Fibroblast of skin of abdomen (primary cell): Measurements from ENCODE around the gene GBX2.

Experiments
- DNase-seq: peaks from one replicate; pipeline ENCODE4 v3.0.0-alpha.2; 2013

The GBX2 gene

DNA sequence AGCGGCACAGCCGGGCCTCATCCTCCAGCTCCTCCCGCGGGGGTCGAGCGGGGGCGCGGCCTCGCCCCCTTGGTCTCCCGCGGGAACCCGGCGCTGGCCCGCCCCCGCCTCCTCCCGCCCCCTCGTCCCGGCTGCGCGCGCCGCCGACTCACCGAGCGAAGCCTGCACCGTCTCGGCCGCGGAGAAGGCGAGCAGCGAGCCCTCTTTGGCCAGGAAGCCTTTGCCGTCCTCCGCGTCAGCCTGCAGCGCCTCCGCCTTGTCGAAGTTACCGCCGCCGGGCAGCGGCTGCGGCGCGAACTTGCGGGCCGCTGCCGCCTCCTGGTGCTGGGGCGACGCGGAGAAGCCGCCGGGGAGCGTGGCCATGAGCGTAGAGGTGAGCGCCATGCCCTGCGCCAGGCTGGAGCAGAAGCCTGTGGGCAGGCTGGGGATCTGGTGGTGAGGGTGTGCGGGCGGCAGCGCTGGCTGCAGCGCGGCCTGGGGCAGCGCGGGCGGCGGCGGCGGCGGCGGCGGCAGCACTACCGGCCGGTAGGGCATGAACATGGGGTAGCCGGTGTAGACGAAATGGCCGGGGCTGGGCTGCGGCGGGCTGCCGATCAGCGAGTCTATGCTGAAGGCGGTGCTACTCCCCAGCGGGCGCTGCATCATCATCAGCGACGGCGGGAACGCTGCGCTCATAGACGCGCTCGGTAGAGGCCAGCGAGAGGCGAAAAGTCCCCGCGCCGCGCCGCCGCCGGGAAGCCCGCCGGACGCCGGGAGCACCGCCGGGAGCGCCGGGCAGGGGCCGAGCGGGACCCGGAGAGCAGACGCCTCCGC lies 683 bp downstream of the GBX2 start:
- peak; percentile 45 for DNase-seq

DNA sequence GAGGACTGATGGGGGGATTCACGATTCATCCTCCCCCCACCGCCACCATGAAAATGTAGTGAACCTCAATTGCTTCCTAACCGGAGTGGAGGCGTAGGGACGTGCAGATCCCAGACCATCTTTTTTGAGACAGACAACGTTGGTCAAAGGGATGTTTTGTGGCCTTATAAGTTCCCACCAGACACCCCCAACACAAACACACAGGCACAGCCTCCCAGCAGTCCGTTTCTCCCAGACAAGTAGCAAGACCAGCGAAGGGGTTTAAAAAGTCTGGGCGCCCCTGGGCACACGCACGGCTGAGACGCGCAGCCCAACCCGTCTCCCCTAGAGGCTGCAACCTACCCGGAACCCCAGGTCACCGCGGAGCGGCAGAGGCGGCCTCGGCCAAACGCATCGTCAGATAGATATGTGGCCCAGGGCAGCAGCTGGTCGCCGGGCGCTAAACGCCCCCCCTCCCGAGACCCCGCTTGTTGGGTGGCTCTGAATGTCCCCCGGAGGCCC lies 1.3 kb downstream of the GBX2 start:
- no peak for DNase-seq

DNA sequence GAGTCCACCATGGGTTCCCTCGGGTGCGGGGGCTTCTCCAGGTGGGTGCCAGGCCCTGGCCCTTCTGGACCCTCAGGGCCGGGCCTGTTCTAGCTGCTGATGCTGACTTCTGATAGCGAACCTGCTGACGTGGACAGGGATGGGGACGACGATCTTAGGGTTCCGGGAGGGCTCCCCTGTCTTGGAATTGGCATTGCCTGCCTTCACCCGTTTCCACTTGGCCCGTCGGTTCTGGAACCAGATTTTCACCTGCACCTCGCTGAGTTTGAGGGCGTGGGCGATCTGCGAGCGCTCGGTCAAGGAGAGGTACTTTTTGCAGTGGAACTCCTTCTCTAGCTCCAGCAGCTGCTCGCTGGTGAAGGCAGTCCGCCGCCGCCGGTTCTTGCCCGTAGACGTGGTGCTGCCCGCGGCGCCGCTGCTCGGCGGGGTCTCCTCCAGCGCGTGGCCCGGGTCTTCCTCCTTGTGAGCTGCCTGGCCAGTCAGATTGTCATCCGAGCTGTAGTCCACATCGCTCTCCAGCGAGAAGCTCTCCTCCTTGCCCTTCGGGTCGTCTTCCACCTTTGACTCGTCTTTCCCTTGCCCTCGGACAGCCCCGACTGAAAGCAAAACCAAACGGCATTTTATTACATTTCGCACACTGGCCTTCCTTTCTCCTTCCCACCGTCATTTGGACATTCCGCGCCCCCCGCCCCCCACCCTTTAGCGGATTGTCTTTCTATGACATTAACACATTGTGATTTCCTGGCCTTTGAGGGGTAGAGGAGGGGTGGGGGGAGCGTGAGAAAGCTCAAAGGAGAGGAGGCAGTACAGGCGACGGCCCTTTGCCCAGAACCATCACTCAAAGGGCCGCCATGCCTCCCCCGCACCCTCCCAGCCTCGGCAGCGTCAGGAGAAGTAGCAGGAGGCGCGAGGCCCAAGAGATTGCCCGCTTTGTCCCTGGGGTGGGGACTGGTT lies 2.1 kb downstream of the GBX2 start:
- no peak for DNase-seq

DNA sequence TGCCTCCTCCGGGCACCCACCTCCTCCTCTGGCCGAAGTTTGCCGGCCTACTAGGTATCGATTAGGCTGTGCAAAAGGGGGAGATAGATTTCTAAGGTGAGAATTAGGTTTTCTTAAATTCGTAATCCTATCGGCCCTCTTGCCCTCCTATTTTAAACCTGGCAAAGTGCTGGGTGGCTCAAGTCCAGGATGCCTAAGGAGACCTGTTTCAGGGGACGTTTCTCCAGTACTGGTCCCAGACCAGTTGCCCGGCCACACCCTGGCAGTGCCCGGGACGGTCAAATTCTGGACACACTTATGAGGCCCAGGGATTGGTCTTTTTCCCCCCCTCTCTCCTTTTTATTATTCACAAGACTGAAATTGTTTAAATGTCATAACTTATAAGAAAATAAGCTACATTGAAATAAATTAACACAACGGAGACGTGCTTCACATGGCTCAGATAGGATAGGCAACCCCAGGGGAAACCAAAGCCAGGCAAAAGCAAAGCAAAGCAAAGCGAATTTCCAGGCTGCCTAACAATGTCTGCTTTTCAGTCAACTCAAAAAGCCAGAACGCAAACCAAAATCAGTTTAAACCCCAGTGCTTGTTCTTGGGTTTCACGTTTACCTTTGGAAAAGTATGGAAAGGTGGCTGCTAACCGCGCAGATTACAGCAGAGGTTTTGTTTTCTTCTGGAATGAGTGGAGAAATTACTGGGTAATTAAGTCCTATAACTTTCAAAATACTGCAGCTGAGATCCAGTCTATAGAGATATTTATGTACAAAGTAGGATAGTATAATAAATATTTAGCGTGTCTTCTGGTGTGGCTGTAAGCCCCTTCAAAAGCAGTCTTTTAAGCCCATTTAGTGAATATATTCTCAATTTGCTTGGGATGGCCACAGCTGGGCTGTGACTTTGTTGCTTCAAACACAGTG lies 3.0 kb downstream of the GBX2 start:
- DNase-seq: no peak

DNA sequence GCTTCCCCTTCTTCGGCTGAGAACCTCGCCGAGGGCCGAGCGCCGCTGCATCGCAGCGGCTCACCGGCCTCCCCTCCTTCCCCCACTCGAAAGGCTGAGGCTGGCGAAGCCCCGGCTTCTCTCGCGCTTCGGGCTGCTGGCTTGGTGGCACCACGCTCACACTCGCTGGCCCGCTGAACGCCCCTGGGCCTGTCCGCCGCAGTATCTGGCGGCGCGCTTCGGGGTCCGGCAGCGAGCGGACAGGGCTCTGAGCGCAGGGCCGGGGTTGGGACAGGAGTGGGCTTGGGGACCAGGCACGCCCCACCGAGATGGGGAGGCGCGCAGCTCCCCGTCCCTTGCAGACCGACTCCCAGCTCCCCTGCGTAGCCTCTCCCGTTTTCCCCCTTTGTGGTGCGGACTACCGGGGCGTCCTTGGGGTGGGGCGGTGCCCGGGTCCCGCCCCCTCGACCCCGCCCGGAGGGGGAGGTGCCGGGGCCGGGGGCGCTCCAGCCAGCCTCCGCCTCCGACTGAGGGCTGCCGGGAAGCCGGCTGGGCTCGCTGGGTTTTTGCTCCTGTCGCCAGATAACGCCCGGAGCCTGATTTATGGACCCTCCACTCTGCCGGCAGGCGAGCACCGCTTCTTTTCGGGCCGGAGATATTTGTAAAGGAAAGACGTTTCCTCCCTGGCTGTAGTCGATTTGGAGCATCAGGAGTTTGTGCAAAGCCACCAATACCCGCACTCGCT lies 3.8 kb downstream of the GBX2 start:
- no peak for DNase-seq

DNA sequence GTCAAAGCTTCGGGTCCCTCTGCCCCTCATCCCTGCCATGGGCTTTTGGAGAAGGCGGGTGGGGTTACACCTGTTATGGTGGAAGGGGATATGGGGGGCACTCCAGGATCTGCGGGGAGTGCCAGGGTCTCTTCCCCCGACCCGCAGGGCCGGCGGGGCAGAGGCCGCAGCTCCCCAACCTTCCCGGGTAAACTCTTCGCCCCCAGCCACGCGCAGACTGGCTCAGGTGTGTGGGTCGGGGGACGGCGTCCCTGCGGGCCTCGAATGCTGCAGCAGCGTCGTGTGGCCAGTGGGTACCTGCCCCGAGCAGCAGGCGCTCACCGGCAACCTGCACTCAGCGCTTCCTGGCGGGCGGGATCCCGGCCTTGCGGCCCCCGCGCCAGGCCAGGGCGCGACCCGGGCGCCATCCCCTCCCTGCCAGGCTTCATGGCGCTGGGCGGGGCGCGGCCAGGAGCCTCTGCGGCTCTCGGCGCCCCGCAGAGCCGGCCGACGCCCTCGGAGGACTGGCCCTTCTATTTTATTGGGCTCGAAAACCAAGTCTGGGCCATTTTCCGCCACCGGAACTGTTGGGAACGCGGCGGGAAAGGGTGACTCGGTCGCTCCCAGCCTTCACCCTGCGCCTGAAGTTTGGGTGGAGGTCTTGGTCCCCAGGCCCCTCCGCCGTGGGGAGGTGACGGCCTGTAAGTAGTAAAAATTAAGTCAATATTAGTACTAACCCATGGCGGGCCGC lies 4.5 kb downstream of the GBX2 start:
- no peak for DNase-seq

DNA sequence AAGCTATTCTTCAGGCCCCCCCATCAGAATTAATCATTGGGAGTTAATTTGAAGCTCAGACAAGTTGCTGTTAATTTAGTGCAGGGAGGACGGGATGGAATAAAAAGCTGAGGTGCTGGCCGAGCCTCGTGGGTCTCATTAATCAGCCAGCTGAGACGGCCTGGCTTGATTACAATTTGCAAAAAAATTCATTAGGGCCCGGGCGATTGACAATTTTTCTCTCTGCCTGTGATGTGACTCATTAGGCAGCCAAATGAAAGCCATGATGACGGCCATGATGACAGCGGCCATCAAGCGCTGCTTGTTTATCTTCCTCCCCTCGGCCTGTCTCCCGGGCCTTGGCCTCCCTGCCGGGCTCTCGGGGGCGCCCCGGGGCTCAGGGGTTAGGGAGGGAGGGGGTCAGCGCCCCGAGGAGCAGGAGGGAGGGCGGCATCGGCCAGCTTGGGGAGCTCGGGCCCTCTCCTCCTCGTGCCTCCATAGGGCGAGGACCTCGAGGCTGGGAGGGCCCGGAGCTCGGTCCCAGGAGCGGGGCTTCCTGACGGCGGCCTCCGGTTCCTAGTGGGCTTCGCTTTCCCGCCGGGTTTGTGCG lies 5.2 kb downstream of the GBX2 start:
- DNase-seq: no peak

DNA sequence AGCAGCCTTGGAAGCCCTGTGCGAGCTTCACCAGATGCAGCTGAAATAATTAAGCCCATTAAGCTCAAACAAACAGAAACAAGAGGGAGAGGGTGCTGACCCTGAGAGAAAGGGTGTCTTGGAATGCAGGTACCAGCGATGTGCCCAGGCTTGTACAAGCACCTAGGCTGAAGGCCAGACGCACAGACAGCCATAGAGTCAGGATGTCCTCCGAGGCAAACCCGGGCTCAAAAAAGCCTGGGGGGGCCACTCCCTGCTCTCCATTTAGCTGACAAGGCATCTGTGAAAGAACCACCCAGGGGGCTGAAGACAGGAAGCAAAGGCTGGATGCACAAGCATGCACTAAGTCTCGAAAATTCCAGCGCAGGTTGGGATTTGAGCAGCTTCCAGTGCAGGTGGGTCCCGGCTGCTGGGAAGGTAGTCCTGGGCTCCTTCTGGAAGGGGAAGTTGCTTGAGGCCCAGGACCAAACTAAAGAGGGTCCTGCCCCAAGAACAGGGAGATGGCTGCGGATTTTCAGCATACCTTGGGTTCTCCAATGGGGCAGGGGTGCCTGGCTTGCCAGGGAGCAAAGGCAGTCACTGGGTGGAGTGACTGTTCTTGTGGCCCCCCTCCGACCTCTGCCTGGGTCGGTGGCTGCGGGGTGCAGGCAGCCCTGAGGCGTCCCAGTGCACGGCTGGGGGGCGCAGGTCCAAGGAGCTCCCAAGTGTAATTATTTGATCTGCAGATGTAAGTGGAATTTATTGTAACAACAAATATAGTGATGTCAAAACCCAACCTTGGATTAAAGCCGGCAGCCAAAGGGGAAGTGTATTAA lies 5.9 kb downstream of the GBX2 start:
- no peak for DNase-seq

DNA sequence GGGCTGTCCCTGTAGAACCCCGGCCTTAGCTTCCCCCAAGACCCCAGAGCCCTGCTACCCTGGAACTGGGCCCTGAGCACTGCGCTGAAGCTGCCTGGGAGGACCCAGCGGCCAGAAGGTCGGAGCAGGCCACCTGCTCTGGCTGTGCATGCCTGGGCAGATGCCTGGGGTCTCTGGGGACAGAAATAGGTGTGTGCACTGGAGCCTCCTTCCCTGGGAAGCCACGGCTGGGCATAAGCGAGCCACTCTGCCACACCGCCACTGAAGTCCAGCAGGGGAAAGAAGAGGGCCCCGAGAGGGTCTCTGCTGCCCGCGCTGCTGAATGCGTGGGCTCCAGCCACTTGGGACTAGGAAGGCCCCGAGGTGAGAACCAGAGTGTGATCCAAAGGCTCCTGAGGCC lies 6.7 kb downstream of the GBX2 start:
- no peak for DNase-seq

DNA sequence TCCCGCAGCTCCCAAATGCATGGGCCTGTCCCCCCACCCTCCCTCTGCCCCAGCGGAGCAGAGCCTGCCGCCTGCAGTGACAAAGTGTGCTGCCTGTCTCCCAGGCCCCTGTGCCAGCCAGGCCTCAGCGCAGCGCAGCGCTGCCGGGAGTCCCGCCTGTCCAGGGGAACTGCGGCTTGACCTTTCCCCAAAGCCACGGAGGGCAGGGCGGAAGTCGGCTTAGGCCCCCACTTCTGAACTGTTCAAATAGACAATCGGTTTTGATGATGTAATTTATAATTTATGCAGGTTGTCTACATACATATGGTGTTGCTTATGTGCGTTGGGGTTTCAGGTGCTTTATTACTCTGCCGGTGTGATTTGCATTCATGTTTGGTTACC lies 7.1 kb downstream of the GBX2 start:
- no peak for DNase-seq

DNA sequence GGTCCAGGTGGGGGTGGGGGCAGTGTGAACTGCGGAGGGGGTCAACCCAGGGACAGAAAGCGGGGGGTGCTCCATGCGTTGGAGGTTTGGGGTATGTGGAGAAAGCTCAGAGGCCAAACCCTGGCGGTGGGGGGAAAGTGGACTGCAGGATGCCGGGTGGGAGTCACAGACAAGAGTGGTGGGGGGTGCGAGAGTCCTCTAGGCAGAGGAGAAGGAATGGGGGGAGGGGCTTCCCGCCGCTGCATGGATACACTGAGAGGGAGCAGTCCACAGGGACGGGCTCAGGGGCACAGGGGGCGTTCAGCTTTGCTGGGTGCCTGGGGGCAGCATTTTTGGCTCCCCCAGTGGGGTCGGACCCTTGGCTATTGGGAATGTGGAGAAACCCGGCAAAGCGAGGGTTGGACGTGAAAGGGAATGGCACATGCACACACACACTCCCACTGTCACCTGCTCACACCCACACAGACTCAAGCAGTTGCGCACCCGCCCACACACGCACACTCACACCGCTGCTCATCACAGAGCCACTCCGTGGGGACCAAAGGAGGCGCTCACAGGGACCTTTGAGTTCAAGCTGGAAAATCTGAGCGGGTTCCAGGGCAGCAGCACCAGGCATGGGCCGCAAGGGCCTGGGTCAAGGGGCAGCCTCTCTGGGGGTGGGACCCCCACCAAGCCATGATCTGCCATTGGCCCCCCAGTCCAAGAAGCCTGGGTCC lies 7.7 kb downstream of the GBX2 start:
- no peak for DNase-seq

DNA sequence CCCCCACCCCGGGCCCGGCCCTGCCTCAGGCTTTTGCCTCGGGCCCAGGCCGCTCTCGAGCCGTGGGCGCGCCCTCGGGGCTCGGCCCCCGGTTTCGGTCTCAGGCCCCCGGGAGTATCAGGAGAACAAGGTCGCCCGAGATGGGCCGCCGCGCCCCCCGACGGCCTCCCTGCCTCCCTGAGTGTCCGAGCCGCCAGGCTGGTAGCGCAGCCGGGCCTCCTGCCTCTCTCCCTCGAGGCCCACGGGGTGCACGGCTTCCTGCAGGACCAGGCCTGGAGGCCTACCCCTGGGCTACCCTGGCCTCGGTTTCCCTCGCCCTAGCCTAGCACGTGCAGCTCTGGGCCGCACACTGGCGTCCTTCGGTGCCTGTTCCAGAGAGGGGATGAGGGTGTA lies 8.4 kb downstream of the GBX2 start:
- DNase-seq: no peak

DNA sequence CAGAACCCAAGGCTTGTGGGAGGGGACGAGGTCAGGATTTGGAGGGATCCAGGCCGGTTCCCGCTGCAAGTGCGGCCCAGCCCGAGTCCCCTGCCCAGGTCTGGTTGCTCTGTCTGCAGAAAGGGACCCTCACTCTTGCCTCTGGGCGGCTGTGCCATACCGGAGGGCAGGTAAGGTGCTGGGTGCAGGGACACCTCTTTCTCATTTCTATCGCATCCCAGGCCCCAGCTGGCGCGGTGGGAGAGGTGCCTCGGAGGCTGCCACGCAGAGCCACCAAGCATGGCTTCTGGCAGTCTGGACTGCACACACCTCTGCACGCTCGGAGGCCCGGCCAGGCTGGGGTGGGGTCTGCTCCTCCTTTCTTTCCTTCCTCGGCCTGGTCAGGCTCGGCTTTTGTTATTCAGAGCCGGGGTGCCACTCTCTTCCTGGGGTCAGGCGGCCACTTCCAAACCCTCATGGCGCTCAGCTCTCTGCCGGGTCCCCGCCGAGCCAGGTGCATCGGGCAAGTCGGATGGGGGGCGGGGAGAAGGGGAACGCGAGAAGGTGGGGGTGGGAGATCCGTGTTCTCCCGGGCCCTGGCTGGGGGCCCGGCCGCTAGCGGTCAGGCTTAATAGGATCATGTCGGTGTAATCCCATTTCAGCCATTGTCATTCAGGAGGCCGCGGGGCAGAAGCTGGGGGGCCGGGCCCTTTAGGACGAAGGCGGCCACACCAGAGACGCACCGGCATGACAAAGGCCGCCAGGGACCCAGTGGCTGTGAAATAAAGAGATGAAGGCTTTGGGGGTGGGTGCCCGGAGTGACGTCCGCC lies 9.0 kb downstream of the GBX2 start:
- DNase-seq: no peak

DNA sequence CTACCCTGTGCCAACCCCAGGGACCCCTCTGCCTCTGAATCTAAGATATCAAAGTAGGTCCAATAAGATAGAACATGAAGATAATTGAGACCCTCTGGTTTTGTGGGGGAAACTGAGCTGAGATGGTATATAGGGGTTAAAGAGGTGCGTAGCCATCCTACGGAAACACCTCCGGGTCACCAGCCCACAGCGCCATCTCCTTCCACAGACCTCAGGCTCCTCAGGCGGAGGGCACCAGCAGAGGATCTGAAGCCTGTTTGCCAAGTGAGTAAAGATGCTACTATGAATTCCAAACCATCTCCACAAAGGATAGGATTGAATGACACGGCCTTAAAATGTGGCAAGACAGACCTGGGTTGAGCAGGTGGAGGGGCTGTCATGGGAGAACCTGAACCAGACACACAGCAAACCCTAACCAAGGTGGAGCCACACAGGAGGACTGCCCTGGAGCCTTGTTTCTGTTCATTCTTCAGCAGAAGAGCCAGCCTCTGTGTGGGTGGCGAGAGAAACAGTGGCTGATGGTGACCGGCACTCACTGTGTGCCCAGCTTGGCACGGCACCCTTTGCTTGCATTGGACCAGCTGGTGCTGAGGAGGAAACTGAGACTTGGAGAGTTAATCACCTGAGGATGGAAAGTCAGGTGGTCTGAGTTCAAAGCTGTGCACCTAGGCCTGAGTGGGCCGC lies 10.2 kb downstream of the GBX2 start:
- no peak for DNase-seq

DNA sequence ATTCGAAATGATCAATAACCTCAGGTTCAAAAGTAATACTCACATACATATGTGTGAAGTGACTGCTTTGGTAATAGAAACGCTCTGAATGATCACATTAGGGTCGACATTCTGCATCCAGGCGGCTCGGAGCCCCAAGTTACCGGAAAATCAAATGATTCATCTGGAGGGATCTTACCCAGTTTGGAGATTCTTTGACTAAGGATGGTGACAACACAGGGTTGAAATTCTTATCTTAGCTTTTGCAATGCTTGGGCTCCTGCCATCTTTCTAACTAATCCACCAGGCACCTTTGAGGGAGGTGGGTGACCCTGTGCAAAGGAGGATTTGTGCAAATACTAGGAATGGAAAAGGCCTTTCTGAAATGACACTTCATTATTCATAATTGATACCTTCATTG lies 10.8 kb downstream of the GBX2 start:
- DNase-seq: no peak

DNA sequence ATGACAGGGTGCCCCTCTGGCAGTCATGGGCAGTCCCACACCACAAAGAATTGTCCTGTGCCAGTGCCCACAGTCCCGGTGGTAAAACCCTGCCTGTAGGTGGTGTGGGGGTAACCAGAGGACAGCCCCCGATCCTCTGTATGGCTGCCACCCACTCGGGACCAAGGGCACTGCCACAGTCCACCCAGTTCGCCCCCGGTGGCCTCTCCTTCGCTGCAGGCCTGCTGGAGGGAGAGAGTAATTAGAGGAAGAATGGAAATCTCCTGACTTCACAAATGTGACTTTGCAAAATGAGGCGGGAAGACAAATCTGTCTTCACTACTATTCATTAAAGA lies 11.4 kb downstream of the GBX2 start:
- no peak for DNase-seq

DNA sequence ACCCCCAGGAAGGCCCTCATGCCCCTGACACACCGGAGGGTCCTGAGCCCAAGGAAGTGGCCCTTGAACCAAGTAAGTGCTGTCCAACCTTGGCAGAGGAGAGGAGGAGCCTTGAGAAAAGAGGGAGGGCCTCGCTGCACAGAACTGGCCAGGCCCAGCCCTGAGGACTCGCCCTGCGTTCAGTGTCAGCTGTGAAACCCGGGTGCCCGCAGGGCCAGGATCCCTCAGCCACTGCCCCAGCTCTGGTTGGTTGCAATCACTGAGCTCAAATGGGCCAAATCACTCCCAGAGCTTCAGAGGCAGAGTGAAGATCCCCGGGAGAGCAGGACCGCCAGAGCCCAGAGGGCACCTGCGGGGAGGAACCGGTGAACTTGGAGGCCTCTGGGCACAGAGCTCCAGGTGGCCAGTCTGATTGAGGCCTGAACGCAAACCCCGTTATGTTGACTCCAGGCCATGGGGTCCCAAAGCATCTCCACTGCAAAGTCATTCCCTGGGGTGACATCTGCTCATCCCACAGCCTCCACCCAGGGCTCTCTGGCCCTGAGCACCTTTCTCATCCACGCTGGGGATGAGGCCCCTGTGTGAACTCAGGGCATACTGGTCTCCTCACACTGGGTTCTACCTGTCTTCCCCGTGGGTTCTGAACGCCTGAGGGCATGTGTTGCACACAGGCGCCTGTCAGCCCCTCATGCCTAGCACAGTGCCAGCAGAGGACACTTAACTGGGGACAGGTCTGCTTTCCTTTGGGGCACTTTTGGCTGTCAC lies 11.9 kb downstream of the GBX2 start:
- DNase-seq: no peak
